GM19468 (cell line): Measurements from ENCODE around the gene FBXO39.
"Not testable (repeated sequence)": the region's sequence is repeated elsewhere in the genome, so short reads cannot be mapped to it uniquely, and the experiment has no call there.

Experiments
- ATAC-seq: cut with Tn5 transposase; IDR thresholded peaks from one replicate; pipeline ENCODE4 v1.9.1; 2021; ENCODE audit warnings: mild to moderate bottlenecking, moderate library complexity, moderate number of reproducible peaks; ENCODE audit not compliant: unreplicated experiment; ENCODE audit errors: extremely low read depth

FBXO39 gene

GRCh38 chr17:6787081-6787693, 11.2 kb downstream of the FBXO39 start:
- no peak for ATAC-seq

GRCh38 chr17:6789146-6789545, 13.1 kb downstream of the FBXO39 start:
- no peak for ATAC-seq

- ATAC-seq = no peak
Measured at GRCh38 chr17:6793748-6794493, 17.9 kb downstream of the FBXO39 start.

- ATAC-seq = no peak
Measured at GRCh38 chr17:6796017-6796886, 20.2 kb downstream of the FBXO39 start.

GRCh38 chr17:6796887-6797490, 21.0 kb downstream of the FBXO39 start:
- ATAC-seq = no peak

GRCh38 chr17:6797718-6798351, 21.8 kb downstream of the FBXO39 start:
- no peak for ATAC-seq

- no peak for ATAC-seq
Measured at GRCh38 chr17:6799738-6800137, 23.7 kb downstream of the FBXO39 start.

GRCh38 chr17:6800422-6801027, 24.5 kb downstream of the FBXO39 start:
- ATAC-seq = no peak

GRCh38 chr17:6811510-6811909, 35.5 kb downstream of the FBXO39 start:
- no peak for ATAC-seq

GRCh38 chr17:6812295-6812694, 36.3 kb downstream of the FBXO39 start:
- ATAC-seq = no peak

- ATAC-seq = no peak
Measured at GRCh38 chr17:6815775-6816174, 39.8 kb downstream of the FBXO39 start.

GRCh38 chr17:6816368-6816767, 40.4 kb downstream of the FBXO39 start:
- ATAC-seq = not testable (repeated sequence)

GRCh38 chr17:6818938-6819337, 42.9 kb downstream of the FBXO39 start:
- ATAC-seq = no peak

GRCh38 chr17:6823011-6823442, 47.0 kb downstream of the FBXO39 start:
- no peak for ATAC-seq

- ATAC-seq = no peak
Measured at GRCh38 chr17:6830383-6830986, 54.5 kb downstream of the FBXO39 start.

- no peak for ATAC-seq
Measured at GRCh38 chr17:6831661-6832263, 55.7 kb downstream of the FBXO39 start, which contains the start of gene TEKT1. TEKT1 (minus strand) TSS chr17:6831729; CDS start chr17:6830376, 1,353 bp downstream.
